Inferior parietal cortex (tissue), 1 donor: ENCODE results near the gene WASHC3.
A peak's percentile ranks its signal among the peaks of the same experiment; 100 is the strongest.
"Not testable (repeated sequence)": the region's sequence is repeated elsewhere in the genome, so short reads cannot be mapped to it uniquely, and the experiment has no call there.

ENCODE experiments used
- DNase-seq: peaks from one replicate; pipeline ENCODE4 v3.0.0-alpha.2; 2016; ENCODE audit errors: extremely low spot score

WASHC3 gene

GRCh38 chr12:102061560-102062418 lies at the start of gene WASHC3:
WASHC3 (minus strand) TSS chr12:102061991; CDS start chr12:102061962, 29 bp downstream.
- peak; percentile 99 for DNase-seq

- no peak for DNase-seq
Observed at GRCh38 chr12:102110782-102111181, 49.0 kb upstream of the WASHC3 start.

- DNase-seq, result no peak
Observed at GRCh38 chr12:102107970-102108369, 46.2 kb upstream of the WASHC3 start.

- DNase-seq, result no peak
Observed at GRCh38 chr12:102106905-102107304, 45.1 kb upstream of the WASHC3 start.

GRCh38 chr12:102096855-102097254 lies 35.1 kb upstream of the WASHC3 start:
- DNase-seq, result no peak

GRCh38 chr12:102095677-102096263 lies 34.0 kb upstream of the WASHC3 start:
- peak; percentile 42 for DNase-seq

GRCh38 chr12:102093319-102093718 lies 31.5 kb upstream of the WASHC3 start:
- DNase-seq, result no peak

GRCh38 chr12:102089228-102089835 lies 27.5 kb upstream of the WASHC3 start:
- DNase-seq, result not testable (repeated sequence)

- no peak for DNase-seq
Observed at GRCh38 chr12:102080842-102081241, 19.1 kb upstream of the WASHC3 start.

- not testable (repeated sequence) for DNase-seq
Observed at GRCh38 chr12:102072092-102072491, 10.3 kb upstream of the WASHC3 start.

- DNase-seq, result no peak
Observed at GRCh38 chr12:102069707-102070106, 7.9 kb upstream of the WASHC3 start.

GRCh38 chr12:102067574-102068258 lies 5.9 kb upstream of the WASHC3 start:
- DNase-seq, result no peak

- DNase-seq, result no peak
Observed at GRCh38 chr12:102064476-102064875, 2.7 kb upstream of the WASHC3 start.

GRCh38 chr12:102063069-102063468 lies 1.3 kb upstream of the WASHC3 start:
- DNase-seq, result peak; percentile 7

- no peak for DNase-seq
Observed at GRCh38 chr12:102062419-102062806, 622 bp upstream of the WASHC3 start.

GRCh38 chr12:102061096-102061559 lies 663 bp downstream of the WASHC3 start:
- no peak for DNase-seq

GRCh38 chr12:102059343-102059742 lies 2.4 kb downstream of the WASHC3 start:
- no peak for DNase-seq

- DNase-seq, result no peak
Observed at GRCh38 chr12:102054345-102054744, 7.4 kb downstream of the WASHC3 start.

- DNase-seq, result no peak
Observed at GRCh38 chr12:102053062-102053349, 8.8 kb downstream of the WASHC3 start.

- no peak for DNase-seq
Observed at GRCh38 chr12:102052192-102053061, 9.4 kb downstream of the WASHC3 start.

GRCh38 chr12:102051431-102051965 lies 10.3 kb downstream of the WASHC3 start:
- no peak for DNase-seq
